Neuron (in vitro differentiated cells): Measurements from ENCODE around the gene POU6F2.

Source experiments
- H2AFZ ChIP-seq: one replicate; pipeline ENCODE4 v1.6.1; 2013; ENCODE audit warnings: low read depth, mild to moderate bottlenecking, inconsistent platforms, low read length, moderate library complexity
- H3K27me3 ChIP-seq: one replicate; pipeline ENCODE4 v1.6.1; 2013; ENCODE audit warnings: low read length; ENCODE audit not compliant: insufficient read depth
- H3K36me3 ChIP-seq: one replicate; pipeline ENCODE4 v1.6.1; 2013; ENCODE audit warnings: low read length; ENCODE audit not compliant: insufficient read depth
- H3K4me1 ChIP-seq: one replicate; pipeline ENCODE4 v1.6.1; 2013; ENCODE audit warnings: low read length; ENCODE audit not compliant: insufficient read depth
- H3K4me3 ChIP-seq: 2 replicates; pipeline ENCODE4 v1.5.1; 2013; ENCODE audit warnings: mild to moderate bottlenecking, low read length, moderate library complexity
- H3K9me3 ChIP-seq: one replicate; pipeline ENCODE4 v1.6.1; 2013; ENCODE audit warnings: low read length

Gene POU6F2

GRCh38 chr7:39128287-39128843, 150.7 kb downstream of the POU6F2 start:
- no peaks in the 10 kb centered on the region for H3K27me3 ChIP-seq
- no peaks in the 10 kb centered on the region for H3K9me3 ChIP-seq
- no peak overlapping the region for H3K4me3 ChIP-seq
- no peaks in the 10 kb centered on the region for H3K4me1 ChIP-seq
- H3K36me3 ChIP-seq = no peaks in the 10 kb centered on the region
- H2AFZ ChIP-seq = no peak overlapping the region

DNA sequence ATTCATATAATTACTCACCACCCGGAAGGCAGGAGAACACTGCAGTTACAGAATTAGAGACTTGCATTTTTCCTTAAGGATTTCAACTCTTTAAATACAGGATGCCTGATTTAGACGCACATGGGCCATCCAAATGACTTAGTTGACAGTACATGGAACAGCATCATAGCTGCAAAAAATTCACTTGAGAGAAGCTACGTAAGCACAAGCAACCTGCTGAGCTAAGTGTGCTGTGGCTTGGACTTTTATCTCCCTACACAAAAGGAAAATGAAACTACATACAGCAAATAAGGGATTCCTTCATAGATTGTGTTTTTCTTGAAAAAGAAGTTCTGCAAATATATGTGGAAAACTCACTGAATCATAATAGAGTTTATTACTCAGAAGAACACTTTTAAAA, 152.6 kb downstream of the POU6F2 start:
- Histone ChIP-seq H3K4me3 (no peak overlapping the region), H3K9me3 (no peaks in the 10 kb centered on the region), H2AFZ (no peak overlapping the region), H3K4me1 (no peaks in the 10 kb centered on the region), H3K36me3 (no peaks in the 10 kb centered on the region), H3K27me3 (no peaks in the 10 kb centered on the region)

GRCh38 chr7:39130857-39131526, 153.3 kb downstream of the POU6F2 start:
- no peaks in the 10 kb centered on the region for H3K27me3 ChIP-seq
- H3K4me3 ChIP-seq = no peak overlapping the region
- H3K9me3 ChIP-seq = no peaks in the 10 kb centered on the region
- H3K36me3 ChIP-seq = no peaks in the 10 kb centered on the region
- H3K4me1 ChIP-seq = no peaks in the 10 kb centered on the region
- no peak overlapping the region for H2AFZ ChIP-seq

- Histone ChIP-seq H3K4me1 (no peaks in the 10 kb centered on the region), H3K36me3 (no peaks in the 10 kb centered on the region), H3K9me3 (no peaks in the 10 kb centered on the region), H3K4me3 (no peak overlapping the region), H3K27me3 (no peaks in the 10 kb centered on the region), H2AFZ (no peak overlapping the region)
These were observed 154.6 kb downstream of the POU6F2 start for GRCh38 chr7:39132306-39132705.

GRCh38 chr7:39133088-39133487, 155.4 kb downstream of the POU6F2 start:
- no peaks in the 10 kb centered on the region for H3K4me1 ChIP-seq
- no peaks in the 10 kb centered on the region for H3K36me3 ChIP-seq
- no peaks in the 10 kb centered on the region for H3K9me3 ChIP-seq
- H2AFZ ChIP-seq = no peak overlapping the region
- no peak overlapping the region for H3K4me3 ChIP-seq
- no peaks in the 10 kb centered on the region for H3K27me3 ChIP-seq

GRCh38 chr7:39137480-39137879, 159.8 kb downstream of the POU6F2 start:
- no peaks in the 10 kb centered on the region for H3K9me3 ChIP-seq
- no peak overlapping the region for H3K4me3 ChIP-seq
- no peaks in the 10 kb centered on the region for H3K27me3 ChIP-seq
- no peak overlapping the region for H2AFZ ChIP-seq
- H3K4me1 ChIP-seq = no peaks in the 10 kb centered on the region
- H3K36me3 ChIP-seq = no peaks in the 10 kb centered on the region

DNA sequence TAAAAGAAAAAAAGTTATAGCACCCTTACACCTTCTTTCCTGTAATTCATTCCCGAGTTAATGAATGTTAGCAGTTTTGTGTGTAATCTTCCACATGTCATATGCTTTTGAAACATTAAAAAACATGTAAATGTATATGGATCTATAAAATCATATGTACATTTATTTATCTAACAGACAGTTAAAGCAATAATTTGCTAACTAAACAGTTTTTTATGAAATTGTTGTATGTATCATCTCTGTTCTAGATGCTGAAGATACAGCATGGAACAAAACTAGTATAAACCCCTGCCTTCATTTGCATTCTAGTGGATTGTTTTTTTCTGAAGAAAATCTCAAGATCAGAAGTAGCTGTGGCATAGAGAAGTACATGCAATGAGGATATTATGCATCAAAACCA, 165.0 kb downstream of the POU6F2 start:
- Histone ChIP-seq H2AFZ (no peak overlapping the region), H3K27me3 (no peaks in the 10 kb centered on the region), H3K4me1 (no peaks in the 10 kb centered on the region), H3K9me3 (no peaks in the 10 kb centered on the region), H3K36me3 (no peaks in the 10 kb centered on the region), H3K4me3 (no peak overlapping the region)

- no peaks in the 10 kb centered on the region for H3K27me3 ChIP-seq
- no peak overlapping the region for H2AFZ ChIP-seq
- H3K4me3 ChIP-seq = no peak overlapping the region
- no peaks in the 10 kb centered on the region for H3K36me3 ChIP-seq
- no peaks in the 10 kb centered on the region for H3K4me1 ChIP-seq
- no peaks in the 10 kb centered on the region for H3K9me3 ChIP-seq
These were observed 166.7 kb downstream of the POU6F2 start for GRCh38 chr7:39144420-39144819.

DNA sequence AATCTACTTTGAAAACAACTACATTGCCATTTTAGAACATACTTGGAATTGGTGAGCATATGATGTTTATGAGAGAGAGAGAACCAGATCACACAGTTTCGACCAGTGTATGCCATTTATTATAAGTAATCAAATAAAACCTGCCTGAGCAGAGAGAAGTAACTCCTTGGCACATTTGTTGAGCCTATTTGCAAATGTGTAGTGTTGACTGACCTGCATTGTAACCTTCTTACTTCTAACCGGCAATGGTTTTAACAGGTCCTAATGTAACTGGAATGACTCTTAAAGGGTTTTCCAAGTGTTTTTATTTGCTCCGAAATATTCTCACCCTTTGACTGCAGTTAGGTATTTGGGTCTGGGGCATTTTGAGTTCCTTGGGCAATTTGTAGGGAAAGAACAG, 167.6 kb downstream of the POU6F2 start:
- Histone ChIP-seq H3K4me1 (no peaks in the 10 kb centered on the region), H3K27me3 (no peaks in the 10 kb centered on the region), H3K9me3 (no peaks in the 10 kb centered on the region), H2AFZ (no peak overlapping the region), H3K4me3 (no peak overlapping the region), H3K36me3 (no peaks in the 10 kb centered on the region)

GRCh38 chr7:39145935-39146334, 168.2 kb downstream of the POU6F2 start:
- no peaks in the 10 kb centered on the region for H3K4me1 ChIP-seq
- H3K36me3 ChIP-seq = no peaks in the 10 kb centered on the region
- no peak overlapping the region for H2AFZ ChIP-seq
- H3K4me3 ChIP-seq = no peak overlapping the region
- no peaks in the 10 kb centered on the region for H3K27me3 ChIP-seq
- no peaks in the 10 kb centered on the region for H3K9me3 ChIP-seq

DNA sequence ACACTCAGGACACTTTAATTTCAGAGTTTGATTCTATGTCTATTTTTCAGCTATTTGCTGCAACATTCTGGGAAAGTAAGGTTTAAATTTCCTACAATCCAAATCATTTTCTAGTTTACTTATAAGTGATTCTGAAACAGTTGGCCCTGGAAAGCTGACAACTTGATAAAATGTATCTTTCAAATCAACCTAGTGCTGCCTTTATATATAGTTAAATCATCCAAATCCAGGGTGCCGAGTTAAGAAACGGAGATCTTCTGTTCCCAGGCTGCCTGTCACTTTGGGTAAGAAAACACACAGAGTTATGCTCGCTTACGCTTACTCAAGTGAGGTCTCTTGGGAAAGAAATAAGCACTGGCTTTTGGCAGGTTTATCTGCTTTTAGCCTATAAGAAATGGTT, 175.0 kb downstream of the POU6F2 start:
- no peak overlapping the region for H2AFZ ChIP-seq

GRCh38 chr7:39153113-39153512, 175.4 kb downstream of the POU6F2 start:
- H3K9me3 ChIP-seq = no peaks in the 10 kb centered on the region
- no peaks in the 10 kb centered on the region for H3K36me3 ChIP-seq
- H2AFZ ChIP-seq = no peak overlapping the region
- H3K4me3 ChIP-seq = no peak overlapping the region
- H3K4me1 ChIP-seq = no peaks in the 10 kb centered on the region
- peaks cover 2% of the 10 kb centered on the region for H3K27me3 ChIP-seq

More for the DNA sequence above, 175.0 kb downstream of the POU6F2 start:
- H3K4me3 ChIP-seq = no peak overlapping the region
- H3K36me3 ChIP-seq = no peaks in the 10 kb centered on the region
- peaks cover 2% of the 10 kb centered on the region for H3K27me3 ChIP-seq
- H3K4me1 ChIP-seq = no peaks in the 10 kb centered on the region
- no peaks in the 10 kb centered on the region for H3K9me3 ChIP-seq

- no peaks in the 10 kb centered on the region for H3K4me1 ChIP-seq
- H3K9me3 ChIP-seq = no peaks in the 10 kb centered on the region
- no peak overlapping the region for H3K4me3 ChIP-seq
- H2AFZ ChIP-seq = no peak overlapping the region
- H3K27me3 ChIP-seq = peaks cover 2% of the 10 kb centered on the region
- no peaks in the 10 kb centered on the region for H3K36me3 ChIP-seq
These were observed 175.9 kb downstream of the POU6F2 start for GRCh38 chr7:39153647-39154046.

GRCh38 chr7:39154815-39155214, 177.1 kb downstream of the POU6F2 start:
- no peak overlapping the region for H3K4me3 ChIP-seq
- H3K9me3 ChIP-seq = no peaks in the 10 kb centered on the region
- no peaks in the 10 kb centered on the region for H3K4me1 ChIP-seq
- H3K36me3 ChIP-seq = no peaks in the 10 kb centered on the region
- H2AFZ ChIP-seq = no peak overlapping the region
- peaks cover 2% of the 10 kb centered on the region for H3K27me3 ChIP-seq
